ENCODE results near the gene UBR4. TPM values are rescaled to one million over a fixed set of nuclear protein-coding genes. Genes with fewer than 3 reads are reported as not detected.
"Not testable (repeated sequence)": the region's sequence is repeated elsewhere in the genome, so short reads cannot be mapped to it uniquely, and the experiment has no call there.

UBR4 gene
- total RNA-seq: 174 TPM

GRCh38 chr1:19209990-19210771, at the start of gene UBR4:
Gene UBR4 (minus strand): TSS chr1:19210266. CDS start chr1:19210248, 18 bp downstream.
- DNase-seq (ENCODE audit: low spot score): peak; percentile 95

DNA sequence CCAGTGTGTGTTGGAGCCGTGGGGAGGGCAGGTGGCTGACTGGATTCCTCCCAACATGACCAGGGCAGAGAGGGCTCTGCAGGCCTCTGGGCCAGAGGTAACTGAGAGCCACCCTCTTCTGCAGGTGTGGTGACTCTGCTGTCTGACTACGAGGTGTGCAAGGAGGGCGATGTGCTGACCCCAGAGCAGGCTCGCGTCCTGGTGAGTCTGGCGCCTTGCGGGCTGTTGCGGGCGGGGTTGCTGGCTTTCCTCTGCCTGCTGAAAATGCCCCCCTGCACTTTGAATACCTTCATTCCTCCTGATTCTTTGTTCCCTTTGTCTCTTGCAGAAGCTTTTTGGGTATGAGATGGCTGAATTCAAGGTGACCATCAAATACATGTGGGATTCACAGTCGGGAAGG, 48.3 kb upstream of the UBR4 start:
- DNase-seq (ENCODE audit: low spot score): no peak

- DNase-seq (ENCODE audit: low spot score): no peak
These were observed 47.3 kb upstream of the UBR4 start for GRCh38 chr1:19257178-19257914.

- DNase-seq (ENCODE audit: low spot score): not testable (repeated sequence)
These were observed 46.2 kb upstream of the UBR4 start for GRCh38 chr1:19256301-19256700.

DNA sequence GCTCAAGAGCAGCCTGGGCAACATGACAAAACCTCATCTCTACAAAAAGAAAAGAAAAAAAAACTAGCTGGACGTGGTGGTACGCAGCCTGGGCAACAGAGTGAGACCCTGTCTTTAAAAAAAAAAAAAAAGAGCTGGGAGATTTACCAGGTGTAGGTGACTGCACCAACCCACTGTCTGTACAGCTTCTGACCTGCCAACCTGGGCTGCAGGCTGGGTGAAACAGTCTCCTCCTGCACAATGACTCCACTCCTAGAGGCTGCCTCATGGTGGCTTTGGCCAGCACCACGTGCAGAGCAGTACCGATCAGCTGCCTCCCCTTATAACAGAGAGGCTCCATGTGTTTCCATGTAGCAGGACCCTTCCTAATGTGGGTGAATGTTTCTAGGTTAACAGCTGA, 45.2 kb upstream of the UBR4 start:
- no peak for DNase-seq (ENCODE audit: low spot score)

GRCh38 chr1:19254416-19254815, 44.4 kb upstream of the UBR4 start:
- DNase-seq (ENCODE audit: low spot score): no peak

DNA sequence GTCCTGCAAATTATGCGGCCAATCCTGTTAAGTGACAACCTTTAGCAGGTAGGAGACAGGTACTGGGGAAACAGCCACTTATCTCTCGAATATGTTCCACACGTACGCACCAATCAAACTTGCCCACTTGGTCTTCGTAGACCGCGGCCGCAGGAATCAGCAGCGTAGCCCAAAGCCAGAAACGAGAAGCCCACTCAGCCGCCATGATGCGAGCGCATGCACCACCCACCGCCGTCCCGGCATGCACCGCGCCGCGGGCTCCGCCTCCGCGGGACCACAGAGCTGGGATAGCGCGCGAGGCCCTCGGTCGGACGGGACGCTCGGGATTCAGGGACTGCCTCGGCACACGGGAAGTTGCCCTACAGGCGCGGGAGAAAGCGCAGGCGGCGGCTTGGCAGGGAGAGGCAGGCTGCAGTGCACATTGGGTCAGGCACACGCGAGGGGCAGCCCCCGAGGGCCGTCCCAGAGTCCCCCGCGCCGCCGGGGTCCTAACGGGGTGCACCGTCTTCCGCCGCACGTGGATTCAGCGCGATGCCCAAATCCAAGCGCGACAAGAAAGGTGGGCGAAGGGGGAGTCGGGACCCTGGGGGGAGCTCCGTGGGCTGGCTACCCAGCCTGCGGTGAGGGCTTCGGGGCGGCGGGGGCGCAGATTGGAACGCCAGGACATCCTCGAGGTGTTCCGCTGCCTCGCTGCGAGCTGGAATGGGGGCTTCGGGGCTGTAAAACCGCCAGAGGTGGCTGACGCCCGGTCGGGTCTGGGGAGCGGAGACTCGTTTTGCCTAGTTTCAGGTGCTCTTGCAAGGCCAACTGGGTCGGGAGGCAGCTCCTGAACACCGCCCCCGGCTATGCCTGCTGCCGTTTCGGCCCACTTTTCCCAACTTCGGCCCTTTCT, 41.5 kb upstream of the UBR4 start, which contains the start of the genes EMC1 and MRTO4:
EMC1 (minus strand) TSS at position 220 of the 892 bp plus-strand sequence; CDS start at position 205, 15 bp downstream.
MRTO4 (plus strand) TSS at position 501 of the 892 bp plus-strand sequence; CDS start at position 532, 31 bp downstream.
- peak; percentile 82 for DNase-seq (ENCODE audit: low spot score)

DNA sequence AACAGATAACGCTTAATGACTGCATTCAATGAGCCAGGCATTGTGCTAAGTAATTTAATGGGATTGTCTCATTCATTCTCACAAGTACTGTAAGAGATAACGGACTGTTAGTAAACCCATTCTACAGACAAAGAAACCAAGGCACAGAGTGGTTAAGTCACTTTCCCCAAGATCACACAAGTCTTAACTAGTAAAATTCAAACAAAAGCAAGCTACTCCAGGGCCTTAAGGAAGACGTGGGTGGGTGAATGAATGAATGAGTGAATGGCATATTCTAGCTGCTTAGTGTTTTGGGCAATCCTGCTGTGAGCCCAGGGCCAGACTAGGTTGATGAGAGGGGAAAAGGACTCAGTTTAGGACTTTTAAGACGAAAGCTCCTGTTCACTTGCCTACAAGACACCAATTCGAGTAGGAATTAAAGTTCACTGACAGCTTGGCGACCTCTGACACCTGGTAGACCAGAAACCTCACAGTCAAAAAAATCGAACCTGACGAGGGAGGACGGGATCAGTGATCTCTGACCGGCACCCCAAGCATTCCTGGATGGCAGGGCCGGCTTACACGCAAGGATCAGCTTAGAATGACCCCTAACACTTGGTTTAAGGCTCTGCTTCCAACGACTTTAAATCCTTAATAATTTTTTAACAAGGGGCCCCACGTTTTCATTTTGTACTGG, 40.7 kb upstream of the UBR4 start:
- DNase-seq (ENCODE audit: low spot score): no peak

- DNase-seq (ENCODE audit: low spot score): peak; percentile 74
These were observed 30.8 kb upstream of the UBR4 start for GRCh38 chr1:19240673-19241538.

GRCh38 chr1:19239876-19240275, 29.8 kb upstream of the UBR4 start:
- DNase-seq (ENCODE audit: low spot score): no peak

- DNase-seq (ENCODE audit: low spot score): no peak
These were observed 24.2 kb upstream of the UBR4 start for GRCh38 chr1:19234224-19234623.

- peak; percentile 52 for DNase-seq (ENCODE audit: low spot score)
These were observed 22.4 kb upstream of the UBR4 start for GRCh38 chr1:19232524-19232846.

DNA sequence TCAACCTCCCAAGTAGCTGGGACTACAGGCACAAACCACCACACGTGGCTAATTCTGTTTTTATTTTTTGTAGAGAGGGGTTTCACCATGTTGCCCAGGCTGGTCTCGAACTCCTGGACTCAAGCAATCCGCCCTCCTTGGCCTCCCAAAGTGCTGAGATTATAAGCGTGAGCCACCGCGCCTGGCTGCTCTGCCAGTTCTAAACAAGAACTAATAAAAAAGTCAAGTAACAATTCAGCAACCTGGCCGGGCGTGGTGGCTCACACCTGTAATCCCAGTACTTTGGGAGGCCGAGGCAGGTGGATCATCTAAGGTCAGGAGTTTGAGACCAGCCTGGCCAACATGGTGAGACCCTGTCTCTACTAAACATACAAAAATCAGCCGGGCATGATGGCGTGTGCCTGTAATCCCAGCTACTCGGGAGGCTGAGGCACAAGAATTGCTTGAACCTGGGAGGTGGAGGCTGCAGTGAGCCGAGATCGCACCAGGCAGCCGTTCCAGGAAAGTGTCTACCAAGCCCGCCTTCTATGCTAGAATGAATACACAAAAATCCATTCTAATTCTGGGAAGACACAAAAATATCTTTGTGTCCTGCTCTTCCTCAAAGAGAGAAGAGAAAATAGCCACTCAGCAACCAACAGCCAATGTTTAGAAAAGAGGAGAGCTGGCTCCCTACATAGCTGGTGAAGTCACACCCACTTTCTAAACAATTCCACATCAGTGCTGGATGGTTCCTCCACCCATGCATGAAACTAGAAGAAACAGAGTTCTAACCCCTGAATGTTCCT, 21.9 kb upstream of the UBR4 start:
- DNase-seq (ENCODE audit: low spot score): not testable (repeated sequence)

- no peak for DNase-seq (ENCODE audit: low spot score)
These were observed 19.8 kb upstream of the UBR4 start for GRCh38 chr1:19229828-19230325.

DNA sequence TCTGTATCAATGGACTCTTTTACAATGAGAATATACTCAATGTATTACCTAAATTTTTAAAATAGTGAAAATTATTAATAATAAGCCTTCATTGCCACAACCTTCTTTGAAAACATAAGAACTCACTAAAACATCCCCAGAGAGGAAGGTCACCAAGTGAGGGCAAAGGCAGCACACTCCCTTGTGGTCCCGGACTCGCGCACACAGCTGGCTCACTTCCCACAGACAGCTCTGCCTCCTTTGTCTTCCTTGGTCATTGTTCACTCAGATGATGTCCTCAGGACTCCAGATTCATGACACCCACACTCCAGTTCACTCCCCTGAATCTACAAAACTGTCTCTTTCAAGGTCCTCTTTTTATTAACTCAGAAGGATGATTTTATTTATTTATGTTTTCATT, 19.2 kb upstream of the UBR4 start:
- no peak for DNase-seq (ENCODE audit: low spot score)

- DNase-seq (ENCODE audit: low spot score): no peak
These were observed 13.1 kb upstream of the UBR4 start for GRCh38 chr1:19222979-19223824.

DNA sequence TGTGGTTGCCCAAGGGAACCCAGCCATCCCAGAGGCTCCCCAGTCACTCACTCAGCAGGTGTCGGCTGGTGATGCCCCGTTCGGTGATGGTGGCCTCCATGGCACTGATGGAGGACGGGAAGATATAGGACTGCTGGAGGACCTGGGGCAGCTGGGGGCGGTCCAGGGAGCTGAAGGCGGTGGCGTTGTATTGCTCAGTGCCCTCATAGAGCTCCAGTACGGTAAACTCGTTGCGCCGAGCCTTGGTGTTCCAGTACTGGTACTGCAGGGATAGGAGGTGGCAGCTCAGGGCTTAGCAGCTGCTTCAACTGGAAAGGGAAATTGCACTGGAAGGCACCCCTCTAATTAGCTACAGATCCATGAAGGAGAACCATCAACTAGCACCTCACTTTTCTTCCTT, 12.5 kb upstream of the UBR4 start:
- no peak for DNase-seq (ENCODE audit: low spot score)

GRCh38 chr1:19220991-19221390, 10.9 kb upstream of the UBR4 start:
- DNase-seq (ENCODE audit: low spot score): no peak

Data from ureter (tissue), 1 donor.